Measurements from ENCODE around the gene ZNF32. TPM values are rescaled to one million over a fixed set of nuclear protein-coding genes. Genes with fewer than 3 reads are reported as not detected.

Gene ZNF32
- total and polyA plus RNA-seq, 2 experiments from 2014 or later: 15.8 to 26.1 TPM

GRCh38 chr10:43681721-43682120 lies 33.0 kb upstream of the ZNF32 start (continued):
- TF ChIP-seq ZNF331 (CRISPR knock-in tag; IDR thresholded peaks at IDR 0.05; ENCODE audit: low read depth) (no peak), CREB1 (CRISPR knock-in tag; IDR thresholded peaks at IDR 0.05; ENCODE audit: low read depth) (no peak), ETS1 (IDR thresholded peaks at IDR 0.05) (no peak), STAT1 (IDR thresholded peaks at IDR 0.05; ENCODE audit: unreplicated experiment) (no peak), NANOG (IDR thresholded peaks at IDR 0.05; ENCODE audit: borderline replicate concordance) (no peak), CTCF (conservative IDR thresholded peaks at IDR 0.05; ENCODE audit: low read depth in 2 of 2) (no peak), EZH2phosphoT487 (IDR thresholded peaks at IDR 0.05; ENCODE audit: unreplicated experiment) (no peak), REST (IDR thresholded peaks at IDR 0.05; ENCODE audit: unreplicated experiment) (no peak)

GRCh38 chr10:43681220-43681619 lies 32.5 kb upstream of the ZNF32 start:
- H2AFZ ChIP-seq: no peak overlapping the region
- no peaks in the 10 kb centered on the region for H3F3A ChIP-seq (replicated peaks; ENCODE audit: low read depth)
- H3K9me3 Mint-ChIP-seq: peaks cover 2% of the 10 kb centered on the region; the same call in 1 of the 3 replicates
- H3K27ac Mint-ChIP-seq: no peak overlapping the region
- H3K79me2 ChIP-seq (replicated peaks; ENCODE audit: insufficient read depth): no peaks in the 10 kb centered on the region
- H3K27me3 ChIP-seq (ENCODE audit: insufficient read depth): no peaks in the 10 kb centered on the region
- DNase-seq (ENCODE audit: low spot score): no peak
- H3K4me3 ChIP-seq: no peak overlapping the region
- no peaks in the 10 kb centered on the region; the same call in 2 of the 3 replicates for H3K36me3 Mint-ChIP-seq (ENCODE audit: low read depth)
- H3K27ac ChIP-seq (ENCODE audit: low read depth): no peak overlapping the region
- 0 out of 2 replicates have a peak, but pooled peaks cover 4% of the 10 kb centered on the region for H3K9me2 ChIP-seq (ENCODE audit: insufficient read depth)
- no peaks in the 10 kb centered on the region for H4K20me1 ChIP-seq (replicated peaks; ENCODE audit: insufficient read depth)
- no peak for ATAC-seq
- peaks cover 4% of the 10 kb centered on the region for H3K27me3 Mint-ChIP-seq (ENCODE audit: insufficient read depth, low read depth, poor library complexity)
- no peak overlapping the region for H3K4me2 ChIP-seq
- H3K4me1 Mint-ChIP-seq: no peaks in the 10 kb centered on the region
- no peaks in the 10 kb centered on the region for H3K4me1 ChIP-seq (ENCODE audit: insufficient read depth)
- no peaks in the 10 kb centered on the region for H3K36me3 ChIP-seq (ENCODE audit: insufficient read depth)
- H3K4me3 Mint-ChIP-seq: no peak overlapping the region
- no peak for TF ChIP-seq ETS1 (IDR thresholded peaks at IDR 0.05)
- TF ChIP-seq CTCF (conservative IDR thresholded peaks at IDR 0.05; ENCODE audit: low read depth in 2 of 2): no peak
- no peak for TF ChIP-seq EZH2 (IDR thresholded peaks at IDR 0.05; ENCODE audit: low read depth, unreplicated experiment)
- TF ChIP-seq ZNF331 (CRISPR knock-in tag; IDR thresholded peaks at IDR 0.05; ENCODE audit: low read depth): no peak
- no peak for TF ChIP-seq CREB1 (CRISPR knock-in tag; IDR thresholded peaks at IDR 0.05; ENCODE audit: low read depth)
- no peak for TF ChIP-seq ZNF114 (CRISPR knock-in tag; IDR thresholded peaks at IDR 0.05)
